ENCODE measurements around the gene CLTCL1. TPM values are rescaled to one million over a fixed set of nuclear protein-coding genes. Genes with fewer than 3 reads are reported as not detected.

CLTCL1 gene
- total and polyA plus RNA-seq, 2 experiments from 2014 or later, result 6.6 to 15.1 TPM

- Histone ChIP-seq H3F3A (replicated peaks; ENCODE audit: low read depth) (no peaks in the 10 kb centered on the region), H3K36me3 (ENCODE audit: insufficient read depth) (no peaks in the 10 kb centered on the region; the same call in 1 of the 2 replicates), H3K27me3 (ENCODE audit: insufficient read depth) (no peaks in the 10 kb centered on the region), H2AFZ (no peak overlapping the region), H3K27ac (ENCODE audit: low read depth) (no peak overlapping the region), H3K9me2 (ENCODE audit: insufficient read depth) (0 out of 2 replicates have a peak, but pooled peaks cover 3% of the 10 kb centered on the region), H3K4me3 (no peak overlapping the region), H3K4me1 (ENCODE audit: insufficient read depth) (no peaks in the 10 kb centered on the region), H4K20me1 (replicated peaks; ENCODE audit: insufficient read depth) (0 out of 2 replicates have a peak, but pooled peaks cover 3% of the 10 kb centered on the region), H3K79me2 (replicated peaks; ENCODE audit: insufficient read depth) (no peaks in the 10 kb centered on the region), H3K4me2 (no peak overlapping the region)
- no peaks in the 10 kb centered on the region for H3K9me3 Mint-ChIP-seq
- H3K4me3 Mint-ChIP-seq, result no peak overlapping the region
- TF ChIP-seq CREB1 (CRISPR knock-in tag; IDR thresholded peaks at IDR 0.05; ENCODE audit: low read depth) (no peak), NANOG (IDR thresholded peaks at IDR 0.05; ENCODE audit: borderline replicate concordance) (no peak), POLR2AphosphoS5 (IDR thresholded peaks at IDR 0.05; ENCODE audit: low read depth) (no peak), EZH2phosphoT487 (IDR thresholded peaks at IDR 0.05; ENCODE audit: unreplicated experiment) (no peak), EZH2 (IDR thresholded peaks at IDR 0.05; ENCODE audit: low read depth, unreplicated experiment) (no peak), STAT1 (IDR thresholded peaks at IDR 0.05; ENCODE audit: unreplicated experiment) (no peak), ZNF331 (CRISPR knock-in tag; IDR thresholded peaks at IDR 0.05; ENCODE audit: low read depth) (no peak), REST (IDR thresholded peaks at IDR 0.05; ENCODE audit: unreplicated experiment) (no peak)
- TF ChIP-seq, protein P1, sequence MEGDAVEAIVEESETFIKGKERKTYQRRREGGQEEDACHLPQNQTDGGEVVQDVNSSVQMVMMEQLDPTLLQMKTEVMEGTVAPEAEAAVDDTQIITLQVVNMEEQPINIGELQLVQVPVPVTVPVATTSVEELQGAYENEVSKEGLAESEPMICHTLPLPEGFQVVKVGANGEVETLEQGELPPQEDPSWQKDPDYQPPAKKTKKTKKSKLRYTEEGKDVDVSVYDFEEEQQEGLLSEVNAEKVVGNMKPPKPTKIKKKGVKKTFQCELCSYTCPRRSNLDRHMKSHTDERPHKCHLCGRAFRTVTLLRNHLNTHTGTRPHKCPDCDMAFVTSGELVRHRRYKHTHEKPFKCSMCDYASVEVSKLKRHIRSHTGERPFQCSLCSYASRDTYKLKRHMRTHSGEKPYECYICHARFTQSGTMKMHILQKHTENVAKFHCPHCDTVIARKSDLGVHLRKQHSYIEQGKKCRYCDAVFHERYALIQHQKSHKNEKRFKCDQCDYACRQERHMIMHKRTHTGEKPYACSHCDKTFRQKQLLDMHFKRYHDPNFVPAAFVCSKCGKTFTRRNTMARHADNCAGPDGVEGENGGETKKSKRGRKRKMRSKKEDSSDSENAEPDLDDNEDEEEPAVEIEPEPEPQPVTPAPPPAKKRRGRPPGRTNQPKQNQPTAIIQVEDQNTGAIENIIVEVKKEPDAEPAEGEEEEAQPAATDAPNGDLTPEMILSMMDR (conservative IDR thresholded peaks at IDR 0.05; ENCODE audit: low read depth in 2 of 2), result no peak
- no peak for DNase-seq (ENCODE audit: low spot score)
- H3K27ac Mint-ChIP-seq, result no peak overlapping the region
- no peaks in the 10 kb centered on the region for H3K27me3 Mint-ChIP-seq (ENCODE audit: insufficient read depth, low read depth, poor library complexity)
- peaks cover 38% of the 10 kb centered on the region for H3K36me3 Mint-ChIP-seq (ENCODE audit: low read depth)
- no peaks in the 10 kb centered on the region for H3K4me1 Mint-ChIP-seq
- no peak for ATAC-seq
Measured at GRCh38 chr22:19225560-19225959, 66.0 kb downstream of the CLTCL1 start.

DNA sequence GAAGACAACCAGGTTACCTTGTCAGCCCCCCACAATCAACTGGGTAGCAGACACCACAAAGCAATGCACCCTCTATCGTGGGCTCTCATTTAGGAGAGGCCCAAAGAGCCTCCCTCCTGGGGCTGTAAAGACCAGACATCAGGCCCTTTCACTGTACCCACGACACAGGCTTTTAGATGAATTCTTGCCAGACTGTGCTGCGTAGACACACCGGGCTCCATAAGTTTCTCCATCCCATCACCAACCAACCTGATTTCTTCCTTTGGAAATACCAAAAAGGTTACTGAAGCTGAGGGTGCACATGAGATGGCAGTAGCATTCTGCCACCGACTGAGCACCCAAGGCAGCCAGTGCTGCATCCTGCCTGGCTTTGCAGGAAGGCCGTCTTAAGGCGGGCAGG lies 66.5 kb downstream of the CLTCL1 start:
- Histone ChIP-seq H3K4me1 (ENCODE audit: insufficient read depth) (no peaks in the 10 kb centered on the region), H3K36me3 (ENCODE audit: insufficient read depth) (no peaks in the 10 kb centered on the region; the same call in 1 of the 2 replicates), H3K9me2 (ENCODE audit: insufficient read depth) (0 out of 2 replicates have a peak, but pooled peaks cover 3% of the 10 kb centered on the region), H3K27ac (ENCODE audit: low read depth) (no peak overlapping the region), H3K4me3 (no peak overlapping the region), H3K79me2 (replicated peaks; ENCODE audit: insufficient read depth) (no peaks in the 10 kb centered on the region), H3K27me3 (ENCODE audit: insufficient read depth) (no peaks in the 10 kb centered on the region), H2AFZ (no peak overlapping the region), H3F3A (replicated peaks; ENCODE audit: low read depth) (no peaks in the 10 kb centered on the region), H4K20me1 (replicated peaks; ENCODE audit: insufficient read depth) (0 out of 2 replicates have a peak, but pooled peaks cover 3% of the 10 kb centered on the region), H3K4me2 (no peak overlapping the region)
- Mint-ChIP-seq H3K27me3 (ENCODE audit: insufficient read depth, low read depth, poor library complexity) (no peaks in the 10 kb centered on the region), H3K4me3 (no peak overlapping the region), H3K4me1 (no peaks in the 10 kb centered on the region), H3K9me3 (no peaks in the 10 kb centered on the region), H3K27ac (no peak overlapping the region), H3K36me3 (ENCODE audit: low read depth) (peaks cover 38% of the 10 kb centered on the region)
- ATAC-seq, result no peak
- no peak for DNase-seq (ENCODE audit: low spot score)
- TF ChIP-seq REST (IDR thresholded peaks at IDR 0.05; ENCODE audit: unreplicated experiment) (no peak), NANOG (IDR thresholded peaks at IDR 0.05; ENCODE audit: borderline replicate concordance) (no peak), ZNF331 (CRISPR knock-in tag; IDR thresholded peaks at IDR 0.05; ENCODE audit: low read depth) (no peak), CREB1 (CRISPR knock-in tag; IDR thresholded peaks at IDR 0.05; ENCODE audit: low read depth) (no peak), STAT1 (IDR thresholded peaks at IDR 0.05; ENCODE audit: unreplicated experiment) (no peak)
- TF ChIP-seq, protein P2, sequence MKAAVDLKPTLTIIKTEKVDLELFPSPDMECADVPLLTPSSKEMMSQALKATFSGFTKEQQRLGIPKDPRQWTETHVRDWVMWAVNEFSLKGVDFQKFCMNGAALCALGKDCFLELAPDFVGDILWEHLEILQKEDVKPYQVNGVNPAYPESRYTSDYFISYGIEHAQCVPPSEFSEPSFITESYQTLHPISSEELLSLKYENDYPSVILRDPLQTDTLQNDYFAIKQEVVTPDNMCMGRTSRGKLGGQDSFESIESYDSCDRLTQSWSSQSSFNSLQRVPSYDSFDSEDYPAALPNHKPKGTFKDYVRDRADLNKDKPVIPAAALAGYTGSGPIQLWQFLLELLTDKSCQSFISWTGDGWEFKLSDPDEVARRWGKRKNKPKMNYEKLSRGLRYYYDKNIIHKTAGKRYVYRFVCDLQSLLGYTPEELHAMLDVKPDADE (IDR thresholded peaks at IDR 0.05), result no peak
- TF ChIP-seq, protein P1 (conservative IDR thresholded peaks at IDR 0.05; ENCODE audit: low read depth in 2 of 2), result no peak

Data from GM23338 (cell line).